Stimulated activated CD4-positive, alpha-beta T cell treated with anti-CD3 and anti-CD28 coated beads, Interleukin-12 subunit alpha, Interleukin-12 subunit beta, amount 100 ng/mL, for 4 hours (primary cell): ENCODE measurements around the gene COQ5.
"Not testable (repeated sequence)": the region's sequence is repeated elsewhere in the genome, so short reads cannot be mapped to it uniquely, and the experiment has no call there.

Experiments
- DNase-seq: peaks from one replicate; pipeline ENCODE4 v3.0.0-alpha.2; 2020

COQ5 gene, protein sequence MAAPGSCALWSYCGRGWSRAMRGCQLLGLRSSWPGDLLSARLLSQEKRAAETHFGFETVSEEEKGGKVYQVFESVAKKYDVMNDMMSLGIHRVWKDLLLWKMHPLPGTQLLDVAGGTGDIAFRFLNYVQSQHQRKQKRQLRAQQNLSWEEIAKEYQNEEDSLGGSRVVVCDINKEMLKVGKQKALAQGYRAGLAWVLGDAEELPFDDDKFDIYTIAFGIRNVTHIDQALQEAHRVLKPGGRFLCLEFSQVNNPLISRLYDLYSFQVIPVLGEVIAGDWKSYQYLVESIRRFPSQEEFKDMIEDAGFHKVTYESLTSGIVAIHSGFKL

DNA sequence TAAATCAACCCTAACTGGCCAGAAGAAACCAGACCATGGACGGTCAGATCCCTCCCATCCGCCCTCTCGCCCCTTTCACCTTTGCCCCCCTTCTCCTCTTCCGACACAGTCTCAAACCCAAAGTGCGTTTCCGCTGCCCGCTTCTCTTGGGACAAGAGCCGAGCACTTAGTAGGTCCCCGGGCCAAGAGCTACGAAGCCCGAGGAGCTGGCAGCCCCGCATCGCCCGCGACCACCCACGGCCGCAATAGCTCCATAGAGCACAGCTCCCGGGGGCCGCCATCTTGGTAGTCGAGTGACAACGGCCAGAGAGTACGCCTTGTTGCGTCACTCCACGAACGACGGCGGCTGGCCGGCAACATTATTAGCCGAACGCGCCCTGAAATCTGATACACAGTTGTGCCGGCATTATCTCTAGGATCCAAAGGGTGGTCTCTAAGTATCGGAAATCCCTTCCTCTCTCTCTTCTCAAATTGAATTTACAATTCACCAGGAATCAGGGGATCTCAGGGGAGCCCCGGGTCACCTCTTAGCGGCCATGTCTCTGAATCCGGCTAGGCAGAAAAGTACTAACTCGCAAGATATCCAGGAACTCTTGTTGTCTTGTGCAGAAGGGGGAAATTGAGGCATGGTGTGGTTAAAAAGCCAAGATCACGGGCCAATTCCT lies at the start of gene COQ5:
COQ5 (minus strand) TSS at position 298 of the 665 bp plus-strand sequence; CDS start at position 281, 17 bp downstream.
- peak; percentile 82 for DNase-seq

DNA sequence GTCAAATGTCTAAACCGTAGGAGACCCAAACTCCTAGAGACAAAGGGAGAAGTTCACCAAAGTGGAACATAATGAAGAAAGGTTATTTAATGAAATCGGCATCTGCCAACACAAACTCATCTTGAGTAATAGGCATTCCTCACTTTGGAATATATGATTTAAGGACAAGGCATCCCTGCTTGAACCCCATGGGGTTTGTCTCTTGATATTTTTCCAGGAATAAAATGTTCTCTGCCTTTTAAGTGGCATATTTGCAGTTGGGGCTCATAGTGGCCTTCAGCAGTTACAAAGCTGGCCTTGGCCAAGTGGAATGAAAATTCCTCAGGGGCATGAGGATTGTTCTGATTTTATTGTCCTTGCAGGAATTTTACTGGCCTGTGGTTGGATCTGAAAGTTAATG lies 45.1 kb upstream of the COQ5 start:
- DNase-seq = no peak

DNA sequence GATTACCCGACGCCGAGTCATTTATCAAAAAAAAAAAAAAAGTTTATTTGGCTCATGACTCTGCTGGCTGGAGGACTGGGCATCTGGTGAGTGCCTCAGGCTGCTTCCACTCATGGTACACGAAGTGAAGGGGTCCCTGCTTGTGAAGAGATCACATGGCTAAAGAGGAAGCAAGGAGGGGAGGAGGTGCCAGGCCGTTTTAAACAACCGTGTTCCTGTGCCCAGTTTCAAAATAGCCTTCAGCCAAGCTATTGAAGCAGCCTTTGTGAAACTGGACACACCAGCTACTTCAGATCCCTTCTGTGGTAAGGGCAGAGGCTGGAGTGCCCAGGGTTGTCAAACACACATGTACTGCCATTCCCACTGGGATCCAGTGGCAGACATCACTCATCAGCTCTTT lies 44.6 kb upstream of the COQ5 start:
- DNase-seq = no peak

DNA sequence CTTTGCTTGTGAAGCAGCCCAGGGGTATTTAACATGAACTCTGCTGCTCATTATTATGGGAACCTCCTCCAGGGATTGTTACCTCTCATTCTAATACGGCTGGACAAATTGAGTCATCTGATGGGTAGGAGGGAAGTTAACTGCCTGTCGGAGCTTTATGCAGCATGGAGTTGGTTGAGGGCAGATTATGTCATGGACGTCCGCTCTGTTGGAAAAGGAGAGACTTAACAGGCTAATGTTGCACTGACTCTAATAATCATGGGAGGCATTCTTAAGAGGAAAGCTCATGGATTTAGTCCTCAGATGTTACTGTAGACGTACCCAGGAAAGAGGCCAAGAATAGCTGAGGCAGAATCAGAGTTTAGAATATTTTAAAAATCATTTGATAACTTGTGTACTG lies 42.3 kb upstream of the COQ5 start:
- no peak for DNase-seq

DNA sequence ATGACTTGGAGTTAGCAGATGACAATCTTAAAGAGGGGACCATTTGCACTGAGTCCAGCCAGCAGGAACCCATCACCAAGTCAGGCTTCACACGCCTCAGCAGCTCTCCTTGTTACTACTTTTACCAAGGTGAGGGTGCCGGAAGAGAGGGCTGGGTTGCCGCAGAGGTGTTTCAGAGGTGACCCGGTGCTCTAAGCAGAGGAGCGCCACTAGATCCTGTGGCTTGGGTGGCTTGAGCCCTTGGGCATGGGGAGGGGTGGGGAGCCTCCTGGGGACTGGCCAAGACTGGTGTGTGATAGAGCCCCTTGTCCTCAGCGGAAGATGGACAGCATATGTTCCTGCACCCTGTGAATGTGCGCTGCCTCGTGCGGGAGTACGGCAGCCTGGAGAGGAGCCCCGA lies 34.5 kb upstream of the COQ5 start:
- no peak for DNase-seq

DNA sequence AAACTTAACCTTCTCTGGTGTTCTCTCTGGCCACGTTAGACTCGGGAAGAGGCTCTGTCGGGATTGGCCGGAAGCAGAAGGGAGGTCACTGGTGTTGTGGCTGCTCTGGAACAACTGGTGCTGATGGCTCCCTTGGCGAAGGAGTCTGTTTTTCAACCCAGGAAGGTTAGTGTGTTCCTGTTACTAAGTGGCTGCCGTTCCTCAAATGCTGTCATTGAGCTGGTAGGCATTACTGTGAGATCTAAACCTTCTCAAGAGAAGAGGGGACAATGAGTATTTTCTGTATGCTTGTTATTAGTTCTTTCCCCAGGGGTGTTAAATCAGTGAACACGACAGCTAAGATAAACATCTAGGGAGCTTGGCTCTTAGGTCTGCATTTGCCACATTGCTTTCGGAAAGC lies 33.9 kb upstream of the COQ5 start:
- no peak for DNase-seq

DNA sequence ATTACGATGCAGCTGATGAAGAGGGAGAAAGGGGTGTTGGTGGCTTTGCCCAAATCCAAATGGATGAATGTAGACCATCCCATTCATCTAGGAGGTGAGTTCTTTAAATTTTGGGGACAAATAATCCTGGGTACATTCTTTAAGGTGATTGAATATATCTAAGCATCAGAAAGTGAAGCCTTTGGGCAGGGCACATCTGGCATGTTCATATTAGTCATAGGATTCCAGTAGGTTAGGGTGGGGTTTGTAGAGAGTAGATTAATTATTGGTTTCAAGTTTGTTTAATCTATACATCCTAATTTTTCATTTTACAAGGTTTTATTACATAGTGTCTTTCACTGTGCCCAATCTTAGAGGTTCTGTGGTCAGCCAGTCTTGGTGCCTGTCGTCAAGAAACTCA lies 28.6 kb upstream of the COQ5 start:
- no peak for DNase-seq

DNA sequence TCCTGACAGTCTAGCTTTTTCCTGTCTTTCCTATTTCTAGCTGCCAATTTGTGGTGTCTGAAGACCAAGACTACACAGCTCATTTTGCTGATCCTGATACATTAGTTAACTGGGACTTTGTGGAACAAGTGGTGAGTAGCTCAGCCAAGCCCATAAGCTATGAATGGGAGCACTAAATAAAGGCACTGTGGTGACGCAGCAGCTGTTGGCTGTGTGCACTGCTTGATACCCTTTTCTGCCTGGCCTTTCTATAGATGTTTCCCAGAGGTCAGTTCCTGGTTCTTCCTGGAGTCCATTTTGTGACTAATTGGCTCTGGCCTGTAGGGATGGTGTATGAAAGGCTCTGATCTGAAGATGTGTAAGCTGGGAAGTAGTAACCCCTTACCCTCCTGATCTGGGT lies 25.7 kb upstream of the COQ5 start:
- no peak for DNase-seq

DNA sequence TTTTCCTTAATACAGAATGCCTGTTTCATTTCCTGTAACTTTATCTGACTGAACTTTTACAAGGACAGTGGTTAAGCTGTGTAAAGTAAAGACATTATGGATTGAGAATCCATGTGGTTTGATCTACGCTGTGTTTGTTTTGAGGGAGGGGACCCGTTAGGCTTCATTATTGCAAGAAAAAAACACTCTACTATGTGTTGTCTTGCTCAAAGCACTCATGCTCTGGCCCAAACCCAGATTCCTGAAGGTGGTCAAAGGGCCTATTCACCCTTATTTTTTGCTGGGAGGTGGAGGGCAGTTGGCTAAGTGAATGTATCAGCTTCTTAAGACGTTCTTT lies 17.1 kb upstream of the COQ5 start:
- no peak for DNase-seq

DNA sequence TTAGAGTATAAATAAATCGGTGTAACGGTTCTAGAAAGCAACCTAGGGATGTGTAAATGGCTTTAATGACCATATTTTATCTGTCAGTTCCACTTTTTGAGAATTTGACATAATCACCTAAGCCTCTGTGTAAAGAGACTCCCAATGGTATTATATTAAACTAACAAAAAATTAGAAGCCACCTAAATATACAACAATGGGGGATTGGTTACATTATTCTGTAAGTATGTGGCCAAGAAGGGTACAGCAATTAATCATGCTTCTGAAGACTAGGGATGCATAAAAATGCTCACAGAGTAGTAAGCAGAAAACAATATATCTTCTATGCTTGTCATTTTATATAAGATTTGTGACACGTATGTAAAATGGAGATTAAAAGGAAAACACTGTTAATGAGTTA lies 15.7 kb upstream of the COQ5 start:
- DNase-seq = no peak

DNA sequence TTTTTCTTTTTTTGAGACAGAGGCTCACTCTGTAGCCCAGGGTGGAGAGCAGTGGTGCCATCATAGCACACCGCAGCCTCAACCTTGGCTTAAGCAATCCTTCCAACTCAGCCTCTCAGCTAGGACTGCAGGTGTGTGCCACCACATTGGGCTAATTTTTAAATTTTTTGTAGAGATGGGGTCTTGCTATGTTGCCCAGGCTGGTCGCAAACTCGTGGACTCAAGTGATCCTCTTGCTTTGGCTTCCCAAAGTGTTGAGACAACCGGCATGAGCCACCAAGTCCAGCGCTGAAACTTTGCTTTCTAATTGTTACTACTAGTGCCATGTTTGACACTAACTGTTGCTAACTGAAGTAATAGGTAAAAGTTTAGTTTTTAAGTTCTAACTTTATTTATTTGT lies 13.2 kb upstream of the COQ5 start:
- DNase-seq = no peak

DNA sequence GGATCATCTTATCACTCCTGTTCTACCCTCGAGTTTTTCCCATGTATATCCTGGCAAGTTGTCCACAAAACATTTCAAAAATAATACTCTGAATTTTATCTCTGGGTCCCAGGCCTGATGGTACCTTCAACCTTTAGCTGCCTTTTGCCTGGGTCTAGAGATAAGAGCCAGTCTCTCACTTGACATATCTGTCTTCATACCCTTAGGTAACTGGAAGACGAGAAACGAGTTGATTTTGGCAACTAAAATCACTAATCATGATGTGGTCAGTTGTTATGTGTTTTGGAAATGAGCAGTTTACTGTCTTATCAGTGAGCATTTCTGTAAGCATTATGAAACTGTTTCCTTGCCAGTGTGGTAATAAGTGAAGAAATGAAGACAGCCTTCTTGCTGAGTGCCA lies 11.5 kb upstream of the COQ5 start:
- no peak for DNase-seq

DNA sequence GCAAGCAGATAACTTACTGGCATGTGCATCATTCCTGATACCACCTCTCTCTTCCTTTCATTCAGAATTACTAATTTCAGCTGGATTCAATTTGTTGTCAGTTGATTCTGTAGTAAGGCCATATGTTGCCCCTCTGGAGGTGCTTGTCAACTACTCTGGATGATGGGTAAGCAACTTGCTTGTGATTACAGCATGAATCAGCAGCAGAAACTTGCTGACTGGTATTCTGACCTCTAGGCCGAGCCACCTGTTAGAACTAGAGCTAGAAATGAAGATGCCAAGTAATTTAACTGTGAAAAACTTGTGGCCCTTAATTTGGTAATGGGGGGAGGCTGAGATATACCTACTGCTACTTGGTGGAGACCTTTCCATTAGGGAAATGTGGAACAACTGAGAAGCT lies 10.3 kb upstream of the COQ5 start:
- no peak for DNase-seq

DNA sequence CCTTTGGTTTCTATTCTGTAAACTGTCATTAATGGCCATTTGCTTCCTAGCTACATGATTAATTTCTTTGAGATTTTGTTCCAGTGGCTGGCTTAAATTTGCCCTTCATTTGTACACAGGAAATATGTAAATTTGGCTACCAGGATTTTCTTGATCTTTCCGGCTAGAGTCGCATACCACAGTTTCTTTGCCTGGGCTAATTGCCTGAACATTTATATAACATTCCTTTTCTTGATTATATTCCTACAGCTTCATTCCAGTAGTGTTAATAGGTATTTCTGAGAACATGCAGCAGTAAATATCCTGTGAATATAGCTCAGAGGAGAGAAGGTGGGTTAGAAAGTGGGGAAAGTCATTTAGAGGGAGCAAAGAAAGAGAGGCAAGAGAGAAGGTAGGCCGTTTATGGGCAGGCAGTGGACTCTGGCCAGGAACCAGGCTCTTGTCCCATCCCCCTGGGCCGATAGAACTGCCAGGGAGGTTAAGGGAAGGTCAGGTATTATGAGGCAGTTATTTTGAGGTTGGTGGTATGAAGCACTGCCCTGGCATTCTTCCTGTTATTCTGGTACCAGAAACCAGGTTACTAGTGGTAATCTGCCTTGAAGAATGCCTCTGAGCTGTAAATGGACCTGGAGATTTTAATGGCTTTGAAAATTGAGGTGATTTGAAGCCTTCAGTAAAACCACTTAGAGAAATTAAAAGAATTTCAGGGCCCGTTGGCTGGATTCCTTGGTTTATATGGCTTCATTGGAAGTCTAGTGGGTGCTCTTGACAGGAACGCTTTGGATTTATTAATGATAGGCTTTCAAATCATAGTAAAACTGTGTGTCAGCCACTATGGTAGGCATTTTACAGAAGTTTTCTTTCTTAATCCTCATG lies 9.6 kb upstream of the COQ5 start:
- DNase-seq = no peak

DNA sequence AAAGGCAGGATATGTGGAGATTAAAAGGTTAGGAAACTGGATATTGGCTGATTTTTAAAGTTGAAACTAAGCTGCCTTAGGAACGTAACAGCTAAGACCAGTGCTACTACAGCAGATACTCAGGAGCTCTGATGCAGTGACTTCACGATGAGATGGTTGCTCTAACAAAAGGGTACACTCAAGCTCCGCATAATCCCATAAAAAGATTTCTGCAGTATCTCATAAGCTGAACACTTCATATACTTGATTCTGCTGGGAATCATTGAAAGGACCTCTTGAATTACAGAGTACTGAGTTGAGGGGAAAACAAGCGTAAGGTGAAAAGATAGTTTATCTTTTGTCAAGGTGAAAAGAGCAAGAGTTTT lies 8.9 kb upstream of the COQ5 start:
- no peak for DNase-seq

DNA sequence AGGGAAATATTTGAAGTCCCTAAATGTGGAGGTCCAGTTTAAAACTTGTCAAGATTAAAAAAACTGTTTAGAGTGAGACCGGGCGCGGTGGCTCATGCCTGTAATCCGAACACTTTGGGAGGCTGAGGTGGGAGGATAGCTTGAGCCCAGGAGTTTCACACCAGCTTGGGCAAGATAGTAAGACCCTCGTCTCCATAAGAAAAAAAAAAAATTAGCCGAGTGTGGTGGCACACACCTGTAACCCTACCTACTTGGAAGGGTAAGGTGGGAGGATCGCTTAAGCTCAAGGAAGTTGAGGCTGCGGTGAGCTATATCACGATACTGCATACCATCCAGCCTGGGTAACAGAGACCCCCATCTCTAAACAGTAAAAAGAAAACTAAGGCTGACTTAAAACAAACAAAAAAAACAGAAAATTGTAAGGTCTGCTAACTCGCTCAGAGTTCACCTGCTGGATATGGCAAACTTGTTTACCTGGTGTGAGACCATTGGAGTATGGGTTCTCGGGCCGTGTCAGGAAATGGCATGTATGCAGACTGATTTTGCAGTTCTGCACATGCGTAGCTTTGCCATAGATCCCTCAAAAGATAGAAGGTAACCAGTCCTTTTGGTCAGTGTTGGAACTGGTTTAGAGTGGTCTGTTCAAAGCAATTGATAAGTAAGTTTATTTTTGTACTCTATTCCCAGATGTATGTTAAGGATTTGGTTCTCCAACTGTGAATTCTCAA lies 7.3 kb upstream of the COQ5 start:
- no peak for DNase-seq

DNA sequence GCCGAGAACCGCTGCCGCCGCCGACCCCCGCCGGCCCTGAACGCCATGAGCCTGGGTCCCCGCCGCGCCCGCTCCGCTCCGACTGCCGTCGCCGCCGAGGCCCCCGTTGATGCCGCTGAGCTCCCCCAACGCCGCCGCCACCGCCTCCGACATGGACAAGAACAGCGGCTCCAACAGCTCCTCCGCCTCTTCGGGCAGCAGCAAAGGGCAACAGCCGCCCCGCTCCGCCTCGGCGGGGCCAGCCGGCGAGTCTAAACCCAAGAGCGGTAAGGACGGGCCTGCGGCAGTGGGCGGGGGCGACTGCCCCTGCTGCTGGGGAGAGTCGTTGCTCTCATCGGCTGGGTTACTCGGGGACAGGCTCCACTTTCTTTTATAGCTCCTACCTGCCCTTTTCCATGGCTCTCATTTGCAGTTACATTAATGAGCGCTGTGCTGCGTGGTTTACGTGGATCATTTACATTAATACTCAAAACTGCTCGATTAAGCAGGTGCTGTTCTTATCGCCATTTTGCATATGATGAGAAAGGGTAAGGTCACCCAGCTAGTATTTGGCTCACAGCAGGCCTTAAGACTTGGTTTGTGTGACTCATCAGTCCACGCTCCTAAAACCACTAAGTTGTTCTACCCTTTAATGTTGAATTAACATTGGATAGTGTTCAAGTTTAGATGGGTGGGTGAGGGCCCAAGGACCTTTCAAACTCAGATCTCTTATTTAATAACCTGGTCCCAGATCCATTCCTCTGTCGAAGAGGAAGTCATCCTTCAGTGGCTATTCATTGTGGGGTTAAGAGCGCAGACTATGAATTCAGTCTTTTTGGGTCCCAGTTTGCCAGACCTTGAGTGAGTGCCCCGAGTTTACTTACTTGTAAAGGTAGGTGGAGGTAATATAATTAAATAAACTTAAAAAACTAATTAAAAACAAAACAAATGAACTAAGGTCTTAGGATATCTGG lies 6.0 kb upstream of the COQ5 start:
- DNase-seq = peak; percentile 40

DNA sequence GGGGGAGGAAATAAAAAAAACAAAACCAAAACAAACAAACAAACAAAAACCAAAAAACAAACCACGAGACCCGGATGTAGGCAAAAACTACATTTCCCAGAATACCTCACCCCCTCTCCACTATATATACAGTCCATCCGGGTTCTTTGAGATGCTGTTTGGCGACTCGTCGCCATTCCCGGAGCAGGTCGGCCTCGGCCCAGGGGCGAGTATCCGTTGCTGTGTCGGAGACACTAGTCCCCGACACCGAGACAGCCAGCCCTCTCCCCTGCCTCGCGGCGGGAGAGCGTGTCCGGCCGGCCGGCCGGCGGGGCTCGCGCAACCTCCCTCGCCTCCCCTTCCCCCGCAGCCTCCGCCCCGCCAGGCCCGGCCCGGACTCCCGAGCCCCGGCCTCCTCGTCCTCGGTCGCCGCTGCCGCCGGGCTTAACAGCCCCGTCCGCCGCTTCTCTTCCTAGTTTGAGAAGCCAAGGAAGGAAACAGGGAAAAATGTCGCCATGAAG lies 5.3 kb upstream of the COQ5 start, which contains the start of gene RNF10:
RNF10 (plus strand) TSS at position 154 of the 500 bp plus-strand sequence. CDS start 456 bp downstream, outside the sequence.
- peak; percentile 57 for DNase-seq

DNA sequence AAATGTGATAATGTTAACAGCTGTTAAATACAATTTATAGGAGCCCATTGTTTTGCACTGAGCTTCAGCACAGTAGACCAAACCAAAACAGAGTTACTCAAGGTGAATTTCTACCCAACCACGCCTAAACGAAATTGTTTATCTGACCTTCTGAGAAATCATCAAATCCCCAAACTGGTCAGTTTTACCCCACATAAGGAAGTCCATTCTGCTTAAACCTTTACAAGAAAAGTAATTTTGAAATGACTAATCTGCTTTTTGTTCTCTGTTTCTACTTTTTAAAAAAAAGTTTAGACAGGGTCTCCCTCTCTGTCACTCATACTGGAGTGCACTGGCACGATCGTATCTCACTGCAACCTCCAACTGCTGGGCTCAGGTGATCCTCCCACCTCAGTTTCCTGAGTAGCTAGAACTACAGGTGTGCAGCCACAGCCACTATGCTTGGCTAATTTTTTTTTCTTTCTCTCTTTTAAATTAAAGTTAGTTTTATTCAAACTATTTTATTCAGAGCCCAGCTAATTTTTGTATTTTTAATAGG lies 3.8 kb upstream of the COQ5 start:
- no peak for DNase-seq

DNA sequence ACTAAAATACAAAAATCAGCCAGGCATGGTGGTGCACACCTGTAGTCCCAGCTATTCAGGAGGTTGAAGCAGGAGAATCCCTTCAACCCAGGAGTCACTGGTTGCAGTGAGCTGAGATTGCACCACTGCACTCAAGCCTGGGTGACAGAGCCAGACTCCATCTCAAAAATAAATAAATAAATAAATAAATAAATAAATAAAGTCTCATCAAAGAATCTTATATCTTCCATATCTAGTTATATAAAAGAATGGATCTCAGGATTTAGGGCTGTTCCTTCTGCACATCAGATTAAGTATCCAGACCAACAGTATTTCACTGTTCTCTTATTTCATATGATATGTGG lies 1.4 kb upstream of the COQ5 start:
- not testable (repeated sequence) for DNase-seq

DNA sequence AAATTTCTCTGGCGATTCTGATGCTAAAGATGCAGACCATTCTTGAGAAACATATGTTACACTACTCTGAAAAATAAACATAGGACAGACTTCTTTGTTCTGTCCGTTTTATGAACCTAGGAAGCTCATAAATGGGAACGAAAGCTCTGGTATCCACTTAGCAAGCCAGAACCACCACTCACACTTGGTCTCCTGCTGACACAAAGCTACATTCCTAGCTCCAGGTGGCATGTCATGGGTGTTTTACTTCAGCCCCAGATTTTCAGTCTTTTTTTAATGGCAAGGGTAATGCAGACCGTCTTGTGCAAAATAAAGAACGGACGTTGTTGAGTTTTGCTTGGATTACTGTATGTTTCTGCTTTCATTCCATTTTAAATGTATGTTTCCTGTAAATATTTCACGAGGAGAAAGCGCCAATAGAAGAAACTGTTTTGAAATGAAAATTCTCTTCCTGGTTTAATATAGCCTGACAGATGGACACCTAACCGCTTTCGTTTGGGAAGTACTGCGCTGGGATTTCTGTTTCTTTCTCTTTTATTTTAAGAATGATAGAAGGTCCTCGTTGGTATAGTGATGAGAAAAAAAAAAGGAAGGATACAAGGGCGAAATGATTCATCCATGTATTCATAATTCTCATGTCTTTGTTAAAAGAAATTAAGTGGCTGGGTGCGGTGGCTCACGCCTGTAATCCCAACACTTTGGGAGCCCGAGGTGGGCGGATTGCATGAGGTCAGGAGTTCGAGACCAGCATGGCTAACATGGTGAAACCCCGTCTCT lies 871 bp upstream of the COQ5 start:
- DNase-seq = no peak
